ENCODE measurements around the gene PCNX3.

PCNX3 gene

GRCh38 chr11:65599955-65600246 is 15.7 kb upstream of the PCNX3 start:
- TF ChIP-seq, protein P1, sequence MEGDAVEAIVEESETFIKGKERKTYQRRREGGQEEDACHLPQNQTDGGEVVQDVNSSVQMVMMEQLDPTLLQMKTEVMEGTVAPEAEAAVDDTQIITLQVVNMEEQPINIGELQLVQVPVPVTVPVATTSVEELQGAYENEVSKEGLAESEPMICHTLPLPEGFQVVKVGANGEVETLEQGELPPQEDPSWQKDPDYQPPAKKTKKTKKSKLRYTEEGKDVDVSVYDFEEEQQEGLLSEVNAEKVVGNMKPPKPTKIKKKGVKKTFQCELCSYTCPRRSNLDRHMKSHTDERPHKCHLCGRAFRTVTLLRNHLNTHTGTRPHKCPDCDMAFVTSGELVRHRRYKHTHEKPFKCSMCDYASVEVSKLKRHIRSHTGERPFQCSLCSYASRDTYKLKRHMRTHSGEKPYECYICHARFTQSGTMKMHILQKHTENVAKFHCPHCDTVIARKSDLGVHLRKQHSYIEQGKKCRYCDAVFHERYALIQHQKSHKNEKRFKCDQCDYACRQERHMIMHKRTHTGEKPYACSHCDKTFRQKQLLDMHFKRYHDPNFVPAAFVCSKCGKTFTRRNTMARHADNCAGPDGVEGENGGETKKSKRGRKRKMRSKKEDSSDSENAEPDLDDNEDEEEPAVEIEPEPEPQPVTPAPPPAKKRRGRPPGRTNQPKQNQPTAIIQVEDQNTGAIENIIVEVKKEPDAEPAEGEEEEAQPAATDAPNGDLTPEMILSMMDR (conservative IDR thresholded peaks at IDR 0.05; ENCODE audit: low read depth, low read length) = no peak
- no peak overlapping the region for H3K4me3 ChIP-seq (ENCODE audit: low read length)

GRCh38 chr11:65604258-65604657 is 11.3 kb upstream of the PCNX3 start:
- TF ChIP-seq, protein P1 (conservative IDR thresholded peaks at IDR 0.05; ENCODE audit: low read depth, low read length) = no peak
- no peak overlapping the region for H3K4me3 ChIP-seq (ENCODE audit: low read length)
- DNase-seq (ENCODE audit: low read depth) = no peak

More at GRCh38 chr11:65599955-65600246, 15.7 kb upstream of the PCNX3 start:
- DNase-seq (ENCODE audit: low read depth) = no peak

- TF ChIP-seq, protein P1 (conservative IDR thresholded peaks at IDR 0.05; ENCODE audit: low read depth, low read length) = no peak
- DNase-seq (ENCODE audit: low read depth) = peak; percentile 88
- peak overlapping the region; percentile 9 for H3K4me3 ChIP-seq (ENCODE audit: low read length)
These were observed 8.5 kb upstream of the PCNX3 start for GRCh38 chr11:65606876-65607613.

DNA sequence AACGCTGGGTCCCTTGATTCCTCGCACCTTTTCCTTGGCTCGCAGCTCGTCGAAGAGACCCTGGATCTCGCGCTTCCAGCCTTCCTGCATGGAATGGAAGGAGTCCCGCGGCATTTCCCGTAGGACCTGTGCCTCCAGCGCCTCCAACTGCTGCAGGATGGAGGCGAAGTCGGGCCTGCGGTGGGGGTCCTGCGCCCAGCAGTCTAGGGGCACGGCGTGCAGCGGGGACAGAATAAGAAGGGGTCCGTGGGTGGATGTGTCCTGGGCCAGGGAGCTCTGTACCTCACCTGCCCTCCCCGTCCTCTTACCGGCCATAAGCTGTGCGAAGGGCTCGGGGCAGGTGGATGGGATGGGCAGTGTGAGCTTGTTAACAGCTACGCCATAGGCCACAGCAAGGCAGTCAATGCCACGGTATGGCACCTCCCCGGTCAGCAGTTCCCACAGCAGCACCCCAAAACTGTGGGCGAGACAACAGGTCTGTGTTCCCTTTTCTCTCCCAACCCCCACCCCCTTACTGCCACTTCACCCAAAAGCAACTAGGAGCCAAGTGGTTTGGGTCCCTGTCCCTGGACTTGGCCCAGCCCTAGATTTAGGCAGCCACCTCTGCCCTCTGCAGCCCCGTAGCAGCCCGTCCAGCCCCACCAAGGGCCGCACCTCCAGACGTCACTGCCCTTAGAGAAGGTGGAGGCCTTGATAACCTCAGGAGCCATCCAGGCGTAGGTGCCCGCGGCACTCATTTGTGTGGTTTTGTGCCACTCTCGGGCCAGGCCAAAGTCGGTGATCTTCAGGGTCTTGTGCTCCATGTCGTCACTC is 7.8 kb upstream of the PCNX3 start:
- H3K4me3 ChIP-seq (ENCODE audit: low read length) = peak overlapping the region; percentile 9
- no peak for DNase-seq (ENCODE audit: low read depth)
- TF ChIP-seq, protein P1 (conservative IDR thresholded peaks at IDR 0.05; ENCODE audit: low read depth, low read length) = no peak

DNA sequence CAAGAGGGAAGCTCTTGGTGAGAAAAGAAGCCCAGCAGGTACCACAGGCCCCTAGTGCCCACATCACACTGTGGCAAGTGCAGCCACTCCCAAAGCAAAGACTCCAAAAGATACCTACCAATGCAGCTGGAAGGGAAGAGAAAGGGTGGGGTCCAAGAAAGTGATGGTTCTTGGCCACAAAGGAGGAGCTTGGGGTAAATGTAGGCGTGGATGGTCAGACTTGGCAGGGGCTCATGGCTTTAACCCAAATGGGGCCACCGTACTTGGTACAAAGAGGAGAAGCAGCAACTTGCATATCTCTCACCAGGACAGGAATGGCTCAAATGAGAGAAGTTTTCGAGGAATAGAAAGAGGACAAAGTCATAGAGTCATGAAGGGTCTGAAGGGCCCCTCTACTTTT is 6.3 kb upstream of the PCNX3 start:
- DNase-seq (ENCODE audit: low read depth) = no peak
- no peak overlapping the region for H3K4me3 ChIP-seq (ENCODE audit: low read length)
- TF ChIP-seq, protein P1 (conservative IDR thresholded peaks at IDR 0.05; ENCODE audit: low read depth, low read length) = no peak

GRCh38 chr11:65609665-65610064 is 5.9 kb upstream of the PCNX3 start:
- TF ChIP-seq, protein P1 (conservative IDR thresholded peaks at IDR 0.05; ENCODE audit: low read depth, low read length) = no peak
- DNase-seq (ENCODE audit: low read depth) = no peak
- no peak overlapping the region for H3K4me3 ChIP-seq (ENCODE audit: low read length)

DNA sequence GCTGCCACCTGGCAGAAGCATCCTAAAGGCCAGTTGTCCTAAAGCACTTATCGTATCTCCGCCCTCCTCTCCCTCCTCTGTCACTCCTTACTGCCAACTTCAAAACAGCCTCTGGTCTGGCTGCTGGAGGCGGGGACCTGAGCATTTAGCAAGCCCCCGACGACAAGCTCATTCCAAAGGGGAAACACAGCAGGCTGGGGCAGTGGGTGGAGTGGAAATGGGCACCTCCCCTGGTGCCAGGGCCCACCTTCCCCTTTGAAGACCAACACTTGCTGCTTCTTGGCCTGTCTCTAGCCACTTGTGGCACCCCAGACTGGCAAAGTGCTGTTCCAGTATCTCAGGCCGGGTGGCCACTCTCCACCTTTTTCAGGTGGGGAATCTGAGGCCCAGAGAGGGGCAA is 5.2 kb upstream of the PCNX3 start:
- H3K4me3 ChIP-seq (ENCODE audit: low read length) = no peak overlapping the region
- DNase-seq (ENCODE audit: low read depth) = no peak
- TF ChIP-seq, protein P1 (conservative IDR thresholded peaks at IDR 0.05; ENCODE audit: low read depth, low read length) = no peak
